ENCODE results near the gene ACTG1. TPM values are rescaled to one million over a fixed set of nuclear protein-coding genes. Genes with fewer than 3 reads are reported as not detected.

The ACTG1 gene
- total RNA-seq, 1 donor from 2014 or later = 1,613 TPM

DNA sequence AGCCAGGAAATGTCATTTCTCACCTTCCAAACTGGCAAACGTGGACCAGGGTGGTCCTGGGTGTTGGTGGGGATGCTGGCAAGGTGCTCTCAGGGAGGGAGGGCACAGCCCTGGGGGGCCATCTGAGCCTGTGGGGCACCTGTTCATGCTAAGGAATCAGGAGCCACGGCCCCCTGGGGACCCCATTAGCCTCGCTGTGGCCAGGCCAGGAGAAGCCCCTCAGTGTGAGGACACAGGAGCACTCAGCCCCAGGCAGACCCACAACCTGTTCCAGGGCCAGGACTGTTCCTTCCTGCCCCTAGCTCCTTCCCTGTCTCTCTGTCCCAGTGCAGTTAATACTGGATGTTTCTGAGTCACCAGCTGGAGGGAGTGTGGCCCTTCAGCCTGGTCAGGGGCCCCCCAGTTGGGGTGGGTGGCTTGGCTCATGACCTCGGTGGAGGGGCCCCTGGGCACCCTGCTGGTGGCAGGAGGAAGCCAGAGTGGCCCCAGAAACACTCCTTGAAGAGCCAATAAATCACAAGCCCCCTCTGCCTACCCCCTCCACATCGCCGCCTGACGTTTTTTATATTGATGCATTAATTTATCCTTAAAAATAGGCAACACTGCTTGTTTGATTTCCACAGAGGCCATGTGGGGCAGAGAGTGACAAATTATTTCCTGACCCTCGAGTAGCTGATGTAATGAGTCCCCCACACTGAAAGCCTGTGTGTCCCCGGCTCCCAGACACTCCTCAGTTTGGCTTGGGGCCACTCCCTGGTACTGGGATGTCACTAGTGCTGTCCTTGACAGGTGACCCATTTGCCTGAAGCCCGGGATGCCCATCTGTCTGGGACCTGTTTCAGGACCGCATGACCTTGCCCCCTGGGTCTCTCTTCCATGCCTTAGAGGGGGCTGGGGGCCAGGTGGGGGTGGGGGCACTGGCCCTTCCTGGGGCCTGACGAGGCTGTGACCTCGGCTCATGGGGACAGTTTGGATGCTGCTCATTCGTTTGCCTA is 22.3 kb downstream of the ACTG1 start:
- peak overlapping the region in 1 of 3 donors; percentile 8 for H3K9ac ChIP-seq (ENCODE audit: low read depth in 1 of 3, low read length in 3 of 3)
- peaks cover 4 to 13% (median 9%) of the 10 kb centered on the region in 3 donors for H3K4me1 ChIP-seq (ENCODE audit: control insufficient read depth in 3 of 3, insufficient read depth in 3 of 3, low read length in 3 of 3)
- H3K9me3 ChIP-seq (ENCODE audit: control insufficient read depth in 3 of 3, low read length in 3 of 3) = no peaks in the 10 kb centered on the region
- no peak overlapping the region for H3K4me3 ChIP-seq (ENCODE audit: low read length in 3 of 3)
- H3K27me3 ChIP-seq (ENCODE audit: control insufficient read depth in 3 of 3, insufficient read depth in 3 of 3, low read length in 3 of 3) = peaks cover 11 to 23% (median 17%) of the 10 kb centered on the region in 3 donors
- H3K36me3 ChIP-seq (ENCODE audit: control insufficient read depth in 3 of 3, insufficient read depth in 3 of 3, low read length in 3 of 3) = no peaks in the 10 kb centered on the region
- no peak overlapping the region for H3K27ac ChIP-seq (ENCODE audit: low read depth, low read length)

DNA sequence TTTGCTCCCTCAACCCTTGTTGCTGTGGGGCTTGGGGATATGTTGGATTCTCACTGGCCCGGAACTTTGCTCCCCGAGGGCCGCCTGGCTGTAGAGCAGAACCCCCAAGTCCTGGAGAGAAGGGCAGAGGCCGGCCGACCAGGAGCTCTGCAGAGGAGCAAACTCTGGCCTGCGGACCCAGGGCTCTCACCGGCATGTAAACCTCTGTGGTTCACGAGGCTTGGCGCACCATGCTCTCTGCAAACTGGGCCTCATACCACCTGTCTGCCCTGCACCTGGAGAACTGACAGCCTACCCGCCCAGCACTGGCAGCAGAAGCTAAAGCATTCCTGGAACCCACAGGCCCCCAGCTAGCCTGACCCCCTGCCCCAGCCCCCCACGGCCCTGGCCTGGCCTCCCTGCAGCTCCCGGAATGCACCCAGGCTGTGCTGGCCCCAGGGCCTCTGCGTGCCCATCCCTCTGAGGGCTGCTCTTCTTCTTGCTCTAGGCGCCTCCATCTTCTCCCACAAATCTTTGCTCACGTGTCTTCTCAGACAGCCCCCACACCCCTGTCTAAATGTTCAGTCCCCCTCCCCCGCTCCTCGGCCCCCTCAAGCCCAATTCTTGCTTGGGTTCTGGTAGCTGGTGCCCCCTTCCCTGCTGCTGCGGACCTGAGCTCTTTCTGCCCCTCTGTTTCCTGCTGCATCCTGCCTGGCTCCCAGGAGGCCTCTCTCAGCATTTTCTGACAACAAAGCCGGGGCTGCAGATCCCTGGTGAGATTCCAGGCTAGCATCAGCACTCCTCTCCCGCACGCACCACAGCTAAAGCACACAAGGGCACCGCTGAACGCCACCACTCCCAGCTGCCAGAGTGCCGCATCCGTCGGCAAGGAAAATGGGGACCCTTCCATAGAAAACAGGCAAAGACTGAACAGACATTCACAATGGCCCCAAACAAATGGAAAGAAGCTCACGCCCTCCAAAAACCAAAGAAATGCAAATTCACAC is 23.3 kb downstream of the ACTG1 start:
- Histone ChIP-seq H3K27ac (ENCODE audit: low read depth, low read length) (no peak overlapping the region), H3K4me3 (ENCODE audit: low read length in 3 of 3) (no peak overlapping the region), H3K36me3 (ENCODE audit: control insufficient read depth in 3 of 3, insufficient read depth in 3 of 3, low read length in 3 of 3) (no peaks in the 10 kb centered on the region), H3K27me3 (ENCODE audit: control insufficient read depth in 3 of 3, insufficient read depth in 3 of 3, low read length in 3 of 3) (peaks cover 11 to 16% (median 12%) of the 10 kb centered on the region in 3 donors), H3K9me3 (ENCODE audit: control insufficient read depth in 3 of 3, low read length in 3 of 3) (no peaks in the 10 kb centered on the region), H3K4me1 (ENCODE audit: control insufficient read depth in 3 of 3, insufficient read depth in 3 of 3, low read length in 3 of 3) (peaks cover 8 to 19% (median 15%) of the 10 kb centered on the region in 3 donors), H3K9ac (ENCODE audit: low read depth in 1 of 3, low read length in 3 of 3) (peak overlapping the region in 2 of 3 donors; percentile 8 to 14)

DNA sequence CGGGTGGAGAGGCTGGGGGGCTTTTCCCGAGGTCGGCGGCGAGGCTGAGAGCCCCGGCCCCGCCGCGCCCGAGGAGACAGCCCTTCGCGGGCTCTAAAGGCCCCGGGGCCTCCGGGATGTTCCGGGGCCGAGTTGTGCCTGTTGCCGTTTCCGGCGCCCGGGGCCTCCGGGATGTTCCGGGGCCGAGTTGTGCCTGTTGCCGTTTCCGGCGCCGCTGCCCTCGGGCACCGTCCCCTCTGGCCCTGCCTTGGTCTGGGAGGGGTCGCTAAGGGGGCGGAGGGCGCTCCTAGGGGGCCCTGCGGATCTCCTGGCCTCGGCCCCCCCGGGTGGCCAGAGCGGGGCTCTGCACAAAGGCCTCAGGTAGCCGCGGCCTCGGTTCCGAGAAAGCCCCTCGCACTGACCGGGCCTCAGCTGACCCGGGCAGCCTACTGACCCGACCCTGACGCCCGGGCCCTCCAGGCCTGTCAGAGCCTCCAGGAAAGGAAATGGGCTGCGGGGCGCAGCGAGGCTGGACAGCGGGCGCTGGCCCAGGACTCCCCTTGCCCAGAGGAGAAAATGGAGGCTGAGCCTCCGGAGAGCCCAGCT is 24.2 kb downstream of the ACTG1 start:
- H3K36me3 ChIP-seq (ENCODE audit: control insufficient read depth in 3 of 3, insufficient read depth in 3 of 3, low read length in 3 of 3) = no peaks in the 10 kb centered on the region
- H3K27me3 ChIP-seq (ENCODE audit: control insufficient read depth in 3 of 3, insufficient read depth in 3 of 3, low read length in 3 of 3) = peaks cover 11 to 16% (median 11%) of the 10 kb centered on the region in 3 donors
- H3K4me3 ChIP-seq (ENCODE audit: low read length in 3 of 3) = peak overlapping the region in 2 of 3 donors; percentile 63 to 71
- no peaks in the 10 kb centered on the region for H3K9me3 ChIP-seq (ENCODE audit: control insufficient read depth in 3 of 3, low read length in 3 of 3)
- peak overlapping the region; percentile 70 for H3K27ac ChIP-seq (ENCODE audit: low read depth, low read length)
- H3K9ac ChIP-seq (ENCODE audit: low read depth in 1 of 3, low read length in 3 of 3) = peak overlapping the region; percentile 68 to 88 (median 85)
- H3K4me1 ChIP-seq (ENCODE audit: control insufficient read depth in 3 of 3, insufficient read depth in 3 of 3, low read length in 3 of 3) = peaks cover 16 to 26% (median 24%) of the 10 kb centered on the region in 3 donors

DNA sequence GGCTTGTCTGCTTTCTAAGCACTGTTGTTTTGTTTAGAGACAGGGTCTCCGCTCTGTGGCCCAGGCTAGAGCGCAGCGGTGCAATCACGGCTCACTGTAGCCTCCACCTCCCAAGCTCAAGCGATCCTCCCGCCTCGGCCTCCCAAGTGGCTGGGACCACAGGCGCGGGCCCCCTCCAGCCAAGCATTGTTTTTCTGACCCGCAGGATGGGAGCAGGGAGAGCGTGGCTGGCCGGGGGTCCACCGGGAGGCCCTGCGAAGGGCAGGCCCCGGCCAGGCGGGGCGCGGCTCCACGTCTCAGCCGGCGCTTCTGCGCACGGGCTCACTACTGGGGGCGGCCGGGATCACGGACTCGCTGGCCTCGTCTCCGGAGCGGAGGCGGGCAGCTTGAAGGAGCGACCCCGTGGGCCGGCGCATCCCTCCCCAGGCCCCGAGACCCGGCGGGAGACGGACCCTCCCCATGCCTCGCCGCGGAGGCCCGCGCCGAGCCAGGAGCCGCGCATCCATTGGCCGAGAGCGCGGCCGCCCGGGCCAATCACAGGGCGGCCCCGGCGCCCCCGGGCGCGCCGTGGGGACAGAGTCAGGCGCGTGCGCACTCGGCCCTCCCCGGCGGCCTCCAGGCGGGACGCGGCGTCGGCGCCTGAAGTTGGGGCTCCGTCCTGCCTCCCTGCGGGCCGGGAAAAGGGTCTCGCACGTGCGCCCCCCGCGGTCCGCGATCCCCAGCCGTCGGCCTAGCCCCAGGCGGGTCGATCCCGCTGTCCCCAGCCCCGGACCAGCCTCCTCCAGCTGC is 24.9 kb downstream of the ACTG1 start:
- H3K27me3 ChIP-seq (ENCODE audit: control insufficient read depth in 3 of 3, insufficient read depth in 3 of 3, low read length in 3 of 3) = peaks cover 7 to 16% (median 11%) of the 10 kb centered on the region in 3 donors
- peaks cover 17 to 33% (median 31%) of the 10 kb centered on the region in 3 donors for H3K4me1 ChIP-seq (ENCODE audit: control insufficient read depth in 3 of 3, insufficient read depth in 3 of 3, low read length in 3 of 3)
- H3K27ac ChIP-seq (ENCODE audit: low read depth, low read length) = peak overlapping the region; percentile 70
- peak overlapping the region; percentile 68 to 88 (median 85) for H3K9ac ChIP-seq (ENCODE audit: low read depth in 1 of 3, low read length in 3 of 3)
- H3K9me3 ChIP-seq (ENCODE audit: control insufficient read depth in 3 of 3, low read length in 3 of 3) = no peaks in the 10 kb centered on the region
- H3K4me3 ChIP-seq (ENCODE audit: low read length in 3 of 3) = peak overlapping the region in 2 of 3 donors; percentile 63 to 71
- no peaks in the 10 kb centered on the region for H3K36me3 ChIP-seq (ENCODE audit: control insufficient read depth in 3 of 3, insufficient read depth in 3 of 3, low read length in 3 of 3)

DNA sequence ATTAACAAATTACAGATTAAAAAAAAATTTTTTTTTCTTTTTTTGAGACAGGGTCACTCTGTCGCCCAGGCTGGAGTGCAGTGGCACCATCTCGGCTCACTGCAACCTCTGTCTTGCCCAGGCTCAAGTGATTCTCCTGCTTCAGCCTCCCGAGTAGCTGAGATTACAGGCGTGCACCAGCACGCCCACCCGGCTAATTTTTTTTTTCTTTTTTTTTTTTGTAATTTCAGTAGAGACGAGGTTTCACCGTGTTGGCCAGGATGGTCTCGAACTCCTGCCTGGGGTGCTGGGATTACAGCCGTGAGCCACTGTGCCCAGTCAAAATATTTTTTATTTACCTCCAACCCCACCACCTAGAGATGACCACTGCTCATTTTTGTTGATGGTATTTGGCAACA is 25.5 kb downstream of the ACTG1 start:
- Histone ChIP-seq H3K9me3 (ENCODE audit: control insufficient read depth in 3 of 3, low read length in 3 of 3) (no peaks in the 10 kb centered on the region), H3K36me3 (ENCODE audit: control insufficient read depth in 3 of 3, insufficient read depth in 3 of 3, low read length in 3 of 3) (no peaks in the 10 kb centered on the region), H3K9ac (ENCODE audit: low read depth in 1 of 3, low read length in 3 of 3) (peak overlapping the region in 1 of 3 donors; percentile 70), H3K27ac (ENCODE audit: low read depth, low read length) (no peak overlapping the region), H3K27me3 (ENCODE audit: control insufficient read depth in 3 of 3, insufficient read depth in 3 of 3, low read length in 3 of 3) (peaks cover 4 to 13% (median 11%) of the 10 kb centered on the region in 3 donors), H3K4me3 (ENCODE audit: low read length in 3 of 3) (peak overlapping the region in 2 of 3 donors; percentile 63 to 68), H3K4me1 (ENCODE audit: control insufficient read depth in 3 of 3, insufficient read depth in 3 of 3, low read length in 3 of 3) (peaks cover 22 to 37% (median 35%) of the 10 kb centered on the region in 3 donors)

DNA sequence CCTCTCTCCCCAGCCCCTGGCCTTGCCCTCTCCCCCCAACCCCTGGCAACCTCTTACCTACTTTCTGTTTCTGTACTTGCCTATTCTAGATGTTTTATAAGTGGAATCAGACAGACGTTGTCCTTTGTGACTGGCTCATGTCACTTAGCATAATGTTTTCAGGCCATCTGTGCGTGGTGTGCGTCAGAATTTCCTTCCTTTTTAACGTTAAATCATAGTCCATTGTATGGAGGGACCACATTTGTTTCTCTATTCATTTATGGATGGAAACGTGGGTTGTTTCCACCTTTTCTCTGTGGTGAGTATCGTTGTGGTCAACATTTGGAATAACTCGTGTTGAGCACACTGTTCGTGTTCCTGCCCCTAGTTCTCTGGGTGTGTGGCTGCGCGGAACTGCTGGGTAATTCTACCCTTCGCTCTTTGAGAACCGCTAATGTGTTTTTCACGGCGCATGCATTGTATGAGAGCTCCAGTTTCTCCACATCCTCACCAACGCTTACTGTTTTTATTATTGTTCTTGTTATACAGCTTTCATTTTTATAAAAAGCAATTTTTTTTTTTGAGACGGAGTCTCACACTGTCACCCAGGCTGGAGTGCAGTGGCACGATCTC is 26.3 kb downstream of the ACTG1 start:
- H3K4me3 ChIP-seq (ENCODE audit: low read length in 3 of 3) = no peak overlapping the region
- H3K27me3 ChIP-seq (ENCODE audit: control insufficient read depth in 3 of 3, insufficient read depth in 3 of 3, low read length in 3 of 3) = peaks cover 3 to 11% (median 10%) of the 10 kb centered on the region in 3 donors
- H3K9me3 ChIP-seq (ENCODE audit: control insufficient read depth in 3 of 3, low read length in 3 of 3) = no peaks in the 10 kb centered on the region
- H3K4me1 ChIP-seq (ENCODE audit: control insufficient read depth in 3 of 3, insufficient read depth in 3 of 3, low read length in 3 of 3) = peaks cover 28 to 43% (median 40%) of the 10 kb centered on the region in 3 donors
- no peaks in the 10 kb centered on the region for H3K36me3 ChIP-seq (ENCODE audit: control insufficient read depth in 3 of 3, insufficient read depth in 3 of 3, low read length in 3 of 3)
- H3K27ac ChIP-seq (ENCODE audit: low read depth, low read length) = no peak overlapping the region
- H3K9ac ChIP-seq (ENCODE audit: low read depth in 1 of 3, low read length in 3 of 3) = no peak overlapping the region

DNA sequence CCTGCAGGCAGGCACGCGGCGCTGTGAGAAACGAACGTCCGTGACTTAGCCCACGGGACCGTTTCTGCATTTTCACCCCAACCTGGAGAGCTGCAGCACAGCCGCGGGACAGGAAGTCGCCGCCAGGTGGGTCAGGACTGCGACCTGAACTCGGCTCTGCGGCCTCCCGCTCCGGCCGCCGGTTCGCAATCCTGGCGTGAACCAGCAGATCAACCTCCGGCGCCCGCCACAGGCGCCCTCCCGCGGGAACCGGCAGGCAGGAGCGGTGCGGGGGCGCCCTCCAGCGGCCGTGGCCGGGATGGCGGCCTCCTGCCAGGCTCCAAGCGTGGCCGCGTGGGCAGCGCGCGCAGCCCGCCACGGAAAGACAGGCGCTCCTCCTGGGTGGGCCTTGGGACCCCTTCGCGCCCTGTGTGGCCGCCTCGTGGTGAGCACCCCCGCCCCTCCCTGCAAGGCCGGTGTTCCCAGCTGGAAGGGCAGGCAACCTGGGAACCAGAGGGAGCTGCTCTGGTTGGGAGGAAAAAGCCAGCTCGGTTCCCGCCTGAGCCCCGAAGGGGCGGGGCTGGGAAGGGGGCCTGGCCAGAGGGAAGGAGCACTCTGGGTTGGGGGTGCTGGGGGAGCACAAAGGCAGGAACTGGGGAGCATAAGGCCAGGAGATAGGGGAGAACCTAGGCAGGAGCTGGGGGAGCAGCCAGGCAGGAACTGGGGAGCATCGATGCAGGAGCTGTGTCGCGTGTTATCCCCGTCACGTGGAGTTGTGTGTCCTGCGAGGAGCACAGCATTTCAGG is 28.2 kb downstream of the ACTG1 start:
- Histone ChIP-seq H3K27me3 (ENCODE audit: control insufficient read depth in 3 of 3, insufficient read depth in 3 of 3, low read length in 3 of 3) (no peaks in the 10 kb centered on the region), H3K36me3 (ENCODE audit: control insufficient read depth in 3 of 3, insufficient read depth in 3 of 3, low read length in 3 of 3) (no peaks in the 10 kb centered on the region), H3K4me1 (ENCODE audit: control insufficient read depth in 3 of 3, insufficient read depth in 3 of 3, low read length in 3 of 3) (peaks cover 33 to 52% (median 51%) of the 10 kb centered on the region in 3 donors), H3K9ac (ENCODE audit: low read depth in 1 of 3, low read length in 3 of 3) (peak overlapping the region; percentile 56 to 85 (median 63)), H3K27ac (ENCODE audit: low read depth, low read length) (no peak overlapping the region), H3K9me3 (ENCODE audit: control insufficient read depth in 3 of 3, low read length in 3 of 3) (no peaks in the 10 kb centered on the region), H3K4me3 (ENCODE audit: low read length in 3 of 3) (peak overlapping the region; percentile 63 to 77 (median 71))

DNA sequence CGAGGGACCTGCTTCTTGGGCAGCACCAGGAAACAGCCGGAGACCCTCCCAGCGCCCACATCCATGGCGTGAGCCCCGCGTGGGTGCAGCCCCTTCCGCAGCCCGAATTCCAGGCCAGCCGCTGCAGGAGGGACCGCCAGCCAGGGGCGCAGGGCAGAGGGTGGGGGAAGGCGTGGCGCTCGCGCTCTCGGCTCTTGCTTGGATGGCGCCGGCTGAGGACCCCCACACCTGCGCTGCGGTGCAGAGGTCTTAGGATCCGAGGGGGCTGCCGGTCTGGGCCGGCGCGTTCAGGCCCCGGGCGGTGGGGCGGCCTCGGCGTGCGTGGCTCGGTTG is 28.8 kb downstream of the ACTG1 start:
- no peak overlapping the region for H3K27ac ChIP-seq (ENCODE audit: low read depth, low read length)
- H3K4me3 ChIP-seq (ENCODE audit: low read length in 3 of 3) = peak overlapping the region; percentile 63 to 77 (median 71)
- no peaks in the 10 kb centered on the region for H3K9me3 ChIP-seq (ENCODE audit: control insufficient read depth in 3 of 3, low read length in 3 of 3)
- peak overlapping the region; percentile 56 to 85 (median 63) for H3K9ac ChIP-seq (ENCODE audit: low read depth in 1 of 3, low read length in 3 of 3)
- H3K36me3 ChIP-seq (ENCODE audit: control insufficient read depth in 3 of 3, insufficient read depth in 3 of 3, low read length in 3 of 3) = no peaks in the 10 kb centered on the region
- no peaks in the 10 kb centered on the region for H3K27me3 ChIP-seq (ENCODE audit: control insufficient read depth in 3 of 3, insufficient read depth in 3 of 3, low read length in 3 of 3)
- peaks cover 33 to 52% (median 48%) of the 10 kb centered on the region in 3 donors for H3K4me1 ChIP-seq (ENCODE audit: control insufficient read depth in 3 of 3, insufficient read depth in 3 of 3, low read length in 3 of 3)
